PFSK-1 (cell line): Measurements from ENCODE around the gene PCDHB4.

Source experiments
- FOXP2 ChIP-seq: optimal IDR thresholded peaks from 2 replicates; pipeline ENCODE3; 2011; ENCODE audit warnings: borderline replicate concordance, control low read depth, inconsistent platforms; ENCODE audit not compliant: insufficient read depth; ENCODE audit errors: extremely low read length, extremely low read depth
- POLR2AphosphoS5 ChIP-seq: IDR thresholded peaks from 2 replicates; pipeline ENCODE4 v1.6.1; 2012; ENCODE audit warnings: low read depth, mild to moderate bottlenecking, control low read depth, low read length, moderate library complexity
- SIN3A ChIP-seq: IDR thresholded peaks from 2 replicates; pipeline ENCODE4 v1.6.1; 2012; ENCODE audit warnings: mild to moderate bottlenecking, low read length, moderate library complexity, borderline replicate concordance; ENCODE audit not compliant: insufficient read depth
- TAF1 ChIP-seq: IDR thresholded peaks from 2 replicates; pipeline ENCODE4 v1.6.1; 2012; ENCODE audit warnings: low read length, control low read depth, borderline replicate concordance; ENCODE audit not compliant: insufficient read depth

- TF ChIP-seq POLR2AphosphoS5 (no peak), TAF1 (no peak), SIN3A (no peak), FOXP2 (no peak)
These were observed 26.4 kb upstream of the PCDHB4 start for GRCh38 chr5:141095263-141095641.
